ENCODE measurements around the gene CKM.

CKM gene

GRCh38 chr19:45322744-45323281 is at the start of gene CKM:
Gene CKM (minus strand): TSS chr19:45322875. CDS start chr19:45319713, 3,162 bp downstream.
- intact Hi-C loops (cut with micrococcal nuclease) = no loop called here
- H3K27me3 Mint-ChIP-seq = peaks cover 41% of the 10 kb centered on the region
- no peak within 1 kb of the TSS for H3K4me3 Mint-ChIP-seq
- H3K27ac Mint-ChIP-seq = no peak within 1 kb of the TSS
- no peaks in the 10 kb centered on the region for H3K9me3 Mint-ChIP-seq
- H3K4me1 Mint-ChIP-seq (ENCODE audit: low read depth) = peaks cover 7% of the 10 kb centered on the region
- no peaks in the 10 kb centered on the region for H3K36me3 Mint-ChIP-seq (ENCODE audit: low read depth)

GRCh38 chr19:45370410-45371204 is 47.9 kb upstream of the CKM start, which contains the start of gene ERCC2:
Gene ERCC2 (minus strand): TSS chr19:45370573. CDS start chr19:45370540, 33 bp downstream.
- H3K27ac Mint-ChIP-seq = peak within 1 kb of the TSS; percentile 94
- intact Hi-C loops (cut with micrococcal nuclease) = no loop called here
- H3K4me3 Mint-ChIP-seq = peak within 1 kb of the TSS; percentile 88
- H3K9me3 Mint-ChIP-seq = no peaks in the 10 kb centered on the region
- H3K27me3 Mint-ChIP-seq = no peaks in the 10 kb centered on the region
- peaks cover 12% of the 10 kb centered on the region for H3K36me3 Mint-ChIP-seq (ENCODE audit: low read depth)
- peaks cover 14% of the 10 kb centered on the region for H3K4me1 Mint-ChIP-seq (ENCODE audit: low read depth)

- no peak overlapping the region for H3K4me3 Mint-ChIP-seq
- H3K4me1 Mint-ChIP-seq (ENCODE audit: low read depth) = peaks cover 14% of the 10 kb centered on the region
- H3K27ac Mint-ChIP-seq = no peak overlapping the region
- H3K27me3 Mint-ChIP-seq = no peaks in the 10 kb centered on the region
- H3K36me3 Mint-ChIP-seq (ENCODE audit: low read depth) = peaks cover 28% of the 10 kb centered on the region
- intact Hi-C loops (cut with micrococcal nuclease) = no loop called here
- H3K9me3 Mint-ChIP-seq = no peaks in the 10 kb centered on the region
These were observed 46.2 kb upstream of the CKM start for GRCh38 chr19:45368737-45369340.

GRCh38 chr19:45368127-45368526 is 45.5 kb upstream of the CKM start:
- no peak overlapping the region for H3K4me3 Mint-ChIP-seq
- H3K9me3 Mint-ChIP-seq = no peaks in the 10 kb centered on the region
- H3K27me3 Mint-ChIP-seq = no peaks in the 10 kb centered on the region
- H3K4me1 Mint-ChIP-seq (ENCODE audit: low read depth) = peaks cover 14% of the 10 kb centered on the region
- H3K27ac Mint-ChIP-seq = no peak overlapping the region
- intact Hi-C loops (cut with micrococcal nuclease) = no loop called here
- H3K36me3 Mint-ChIP-seq (ENCODE audit: low read depth) = peaks cover 35% of the 10 kb centered on the region

GRCh38 chr19:45364696-45365095 is 42.0 kb upstream of the CKM start:
- Mint-ChIP-seq H3K4me3 (no peak overlapping the region), H3K36me3 (ENCODE audit: low read depth) (peaks cover 62% of the 10 kb centered on the region)
- intact Hi-C loops (cut with micrococcal nuclease) = no loop called here

GRCh38 chr19:45363861-45364459 is 41.3 kb upstream of the CKM start:
- intact Hi-C loops (cut with micrococcal nuclease) = no loop called here

More at GRCh38 chr19:45364696-45365095, 42.0 kb upstream of the CKM start:
- Mint-ChIP-seq H3K9me3 (no peaks in the 10 kb centered on the region), H3K4me1 (ENCODE audit: low read depth) (peaks cover 10% of the 10 kb centered on the region), H3K27me3 (no peaks in the 10 kb centered on the region), H3K27ac (no peak overlapping the region)

GRCh38 chr19:45362291-45362690 is 39.6 kb upstream of the CKM start:
- Mint-ChIP-seq H3K4me1 (ENCODE audit: low read depth) (no peaks in the 10 kb centered on the region), H3K9me3 (no peaks in the 10 kb centered on the region)

More at GRCh38 chr19:45363861-45364459, 41.3 kb upstream of the CKM start:
- no peaks in the 10 kb centered on the region for H3K9me3 Mint-ChIP-seq
- H3K4me1 Mint-ChIP-seq (ENCODE audit: low read depth) = peaks cover 4% of the 10 kb centered on the region
- no peak overlapping the region for H3K27ac Mint-ChIP-seq
- H3K4me3 Mint-ChIP-seq = no peak overlapping the region
- peaks cover 69% of the 10 kb centered on the region for H3K36me3 Mint-ChIP-seq (ENCODE audit: low read depth)
- no peaks in the 10 kb centered on the region for H3K27me3 Mint-ChIP-seq

GRCh38 chr19:45361608-45362007 is 38.9 kb upstream of the CKM start:
- Mint-ChIP-seq H3K27me3 (no peaks in the 10 kb centered on the region), H3K36me3 (ENCODE audit: low read depth) (peaks cover 86% of the 10 kb centered on the region), H3K9me3 (no peaks in the 10 kb centered on the region), H3K27ac (no peak overlapping the region), H3K4me1 (ENCODE audit: low read depth) (no peaks in the 10 kb centered on the region), H3K4me3 (no peak overlapping the region)
- intact Hi-C loops (cut with micrococcal nuclease) = no loop called here

More at GRCh38 chr19:45362291-45362690, 39.6 kb upstream of the CKM start:
- intact Hi-C loops (cut with micrococcal nuclease) = no loop called here
- no peaks in the 10 kb centered on the region for H3K27me3 Mint-ChIP-seq
- peaks cover 79% of the 10 kb centered on the region for H3K36me3 Mint-ChIP-seq (ENCODE audit: low read depth)
- H3K4me3 Mint-ChIP-seq = no peak overlapping the region
- H3K27ac Mint-ChIP-seq = no peak overlapping the region

- Mint-ChIP-seq H3K9me3 (no peaks in the 10 kb centered on the region), H3K27ac (no peak overlapping the region), H3K4me1 (ENCODE audit: low read depth) (no peaks in the 10 kb centered on the region), H3K27me3 (no peaks in the 10 kb centered on the region), H3K36me3 (ENCODE audit: low read depth) (peaks cover 95% of the 10 kb centered on the region), H3K4me3 (no peak overlapping the region)
- intact Hi-C loops (cut with micrococcal nuclease) = no loop called here
These were observed 35.6 kb upstream of the CKM start for GRCh38 chr19:45358213-45358792.

- peaks cover 95% of the 10 kb centered on the region for H3K36me3 Mint-ChIP-seq (ENCODE audit: low read depth)
- intact Hi-C loops (cut with micrococcal nuclease) = no loop called here
- H3K4me3 Mint-ChIP-seq = no peak overlapping the region
- H3K4me1 Mint-ChIP-seq (ENCODE audit: low read depth) = no peaks in the 10 kb centered on the region
- no peaks in the 10 kb centered on the region for H3K27me3 Mint-ChIP-seq
- H3K27ac Mint-ChIP-seq = no peak overlapping the region
- no peaks in the 10 kb centered on the region for H3K9me3 Mint-ChIP-seq
These were observed 34.7 kb upstream of the CKM start for GRCh38 chr19:45357445-45357783.

GRCh38 chr19:45356760-45357444 is 34.2 kb upstream of the CKM start:
- Mint-ChIP-seq H3K4me3 (no peak overlapping the region), H3K4me1 (ENCODE audit: low read depth) (no peaks in the 10 kb centered on the region), H3K36me3 (ENCODE audit: low read depth) (peaks cover 95% of the 10 kb centered on the region), H3K27me3 (no peaks in the 10 kb centered on the region), H3K9me3 (no peaks in the 10 kb centered on the region), H3K27ac (no peak overlapping the region)
- intact Hi-C loops (cut with micrococcal nuclease) = no loop called here

GRCh38 chr19:45355910-45356309 is 33.2 kb upstream of the CKM start:
- H3K36me3 Mint-ChIP-seq (ENCODE audit: low read depth) = peaks cover 95% of the 10 kb centered on the region
- intact Hi-C loops (cut with micrococcal nuclease) = no loop called here
- H3K9me3 Mint-ChIP-seq = no peaks in the 10 kb centered on the region
- no peaks in the 10 kb centered on the region for H3K4me1 Mint-ChIP-seq (ENCODE audit: low read depth)
- H3K27ac Mint-ChIP-seq = no peak overlapping the region
- no peaks in the 10 kb centered on the region for H3K27me3 Mint-ChIP-seq
- H3K4me3 Mint-ChIP-seq = no peak overlapping the region

GRCh38 chr19:45355402-45355801 is 32.7 kb upstream of the CKM start:
- Mint-ChIP-seq H3K4me1 (ENCODE audit: low read depth) (no peaks in the 10 kb centered on the region), H3K36me3 (ENCODE audit: low read depth) (peaks cover 95% of the 10 kb centered on the region), H3K27ac (no peak overlapping the region), H3K27me3 (no peaks in the 10 kb centered on the region), H3K4me3 (no peak overlapping the region), H3K9me3 (no peaks in the 10 kb centered on the region)
- intact Hi-C loops (cut with micrococcal nuclease) = no loop called here

Data from dendritic cell treated with granulocyte-macrophage colony-stimulating factor and Interleukin-4, amounts not matched to agents 40 ng/mL and 50 ng/mL, for 4 days (primary cell).